Suppressor macrophage treated with lipopolysaccharide for 1 hour (primary cell): ENCODE measurements around the gene DUOXA2.
"Not testable (repeated sequence)": the region's sequence is repeated elsewhere in the genome, so short reads cannot be mapped to it uniquely, and the experiment has no call there.

Experiments used
- DNase-seq, 3 donors: peaks; one replicate each; pipeline ENCODE4 v3.0.0-alpha.2; 2020 to 2022

The DUOXA2 gene

GRCh38 chr15:45097466-45097865 is 16.7 kb upstream of the DUOXA2 start:
- DNase-seq = no peak

DNA sequence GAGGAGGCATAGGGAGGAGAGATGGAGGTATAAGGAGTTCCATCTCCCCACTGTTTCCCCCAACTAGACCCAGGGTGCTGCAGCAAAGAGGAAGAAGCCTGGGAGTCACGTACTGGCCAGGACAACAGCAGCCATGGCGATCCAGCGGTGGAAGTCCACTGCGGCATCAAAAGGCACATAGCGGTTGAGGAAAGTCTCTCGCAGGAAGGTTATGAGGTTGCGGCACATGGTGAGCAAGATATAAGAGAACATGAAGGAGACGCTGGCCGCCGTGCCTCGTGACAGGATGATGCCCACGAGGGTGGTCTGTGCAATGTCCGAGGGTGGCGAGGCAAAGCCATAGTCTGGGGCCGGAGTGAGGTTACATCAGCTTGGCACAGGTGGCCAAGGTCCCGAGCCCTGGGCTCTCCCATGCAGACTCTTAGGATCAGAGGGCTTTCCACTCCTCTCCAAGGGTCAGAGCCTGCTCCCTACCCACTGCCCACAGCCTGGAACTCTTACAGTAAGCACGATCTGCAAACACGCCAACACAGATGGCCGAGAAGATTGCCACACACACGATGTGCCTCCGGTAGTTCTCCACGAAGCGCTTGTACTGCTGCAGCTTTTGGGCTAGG is 14.5 kb upstream of the DUOXA2 start:
- DNase-seq = no peak

- no peak for DNase-seq
Observed at GRCh38 chr15:45100884-45101625, 13.1 kb upstream of the DUOXA2 start.

DNA sequence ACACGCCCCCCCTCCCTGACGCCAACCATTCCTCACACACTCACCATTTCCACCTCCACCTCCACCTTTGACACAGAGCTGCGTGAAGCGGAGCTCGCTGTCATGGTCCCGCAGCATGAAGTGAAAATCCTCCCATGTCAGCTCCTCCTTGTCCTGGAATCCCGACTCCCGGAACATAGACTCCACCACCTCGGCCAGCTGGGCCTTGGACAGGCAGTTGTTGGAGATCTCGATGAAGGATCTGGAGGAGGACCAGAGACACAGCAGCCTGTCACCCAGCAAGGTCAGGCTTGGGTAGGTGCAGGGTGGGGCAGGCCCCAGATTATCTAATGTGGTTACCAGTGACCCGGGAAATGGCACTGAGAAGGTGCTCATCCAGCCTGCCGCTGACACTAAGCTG is 12.4 kb upstream of the DUOXA2 start:
- DNase-seq = no peak

DNA sequence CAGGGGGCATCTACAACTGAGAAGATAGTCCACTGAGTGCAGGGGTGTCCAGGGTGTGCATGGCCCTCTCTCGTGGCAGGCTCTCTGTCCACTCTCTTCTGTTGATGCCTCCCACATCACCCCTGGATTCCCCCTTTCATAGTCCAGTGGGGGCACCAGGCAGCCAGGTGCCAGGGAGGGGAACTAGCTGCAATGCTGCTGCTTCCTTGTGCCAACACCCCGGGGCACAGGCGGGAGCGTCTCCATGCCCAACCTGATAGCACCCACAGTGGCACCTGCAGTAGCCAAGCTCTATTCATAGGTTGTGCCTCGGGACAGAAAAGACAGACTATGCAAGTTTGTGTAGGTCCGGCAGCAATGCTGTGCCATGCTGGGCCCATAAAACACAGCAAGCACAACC is 11.9 kb upstream of the DUOXA2 start:
- DNase-seq = no peak

- not testable (repeated sequence) for DNase-seq
Observed at GRCh38 chr15:45104170-45104569, 10.0 kb upstream of the DUOXA2 start.

GRCh38 chr15:45105586-45105985 is 8.5 kb upstream of the DUOXA2 start:
- no peak for DNase-seq

GRCh38 chr15:45106002-45106790 is 7.9 kb upstream of the DUOXA2 start:
- DNase-seq = no peak

- no peak for DNase-seq
Observed at GRCh38 chr15:45107941-45108630, 6.0 kb upstream of the DUOXA2 start.

DNA sequence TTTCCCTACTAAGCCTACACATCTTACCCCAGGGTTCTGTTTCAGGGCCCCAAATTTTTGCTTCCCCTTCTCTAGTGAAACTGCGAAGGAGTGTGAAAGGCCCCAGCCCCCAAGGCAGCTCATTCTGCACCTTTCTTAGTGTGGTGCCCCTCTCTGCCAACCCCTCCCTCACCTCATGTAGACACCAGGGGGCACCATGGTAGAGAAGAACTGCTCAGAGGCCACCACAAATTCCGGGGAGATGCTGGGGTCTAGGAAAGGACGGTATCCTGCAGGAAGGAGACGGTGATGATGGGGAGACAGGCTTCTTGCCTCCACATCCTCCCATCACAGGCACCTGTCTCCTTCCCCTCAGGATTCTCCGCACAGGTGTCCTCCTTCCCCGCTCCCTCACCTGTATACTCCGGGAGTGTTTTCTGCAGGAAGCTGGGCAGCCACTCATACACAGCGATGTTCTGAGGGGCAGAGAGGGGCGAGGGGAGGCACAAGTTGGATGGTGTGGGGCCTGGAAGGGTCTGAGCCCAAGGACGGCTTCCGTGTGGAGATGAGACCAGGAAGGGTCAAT is 3.8 kb upstream of the DUOXA2 start:
- no peak for DNase-seq

DNA sequence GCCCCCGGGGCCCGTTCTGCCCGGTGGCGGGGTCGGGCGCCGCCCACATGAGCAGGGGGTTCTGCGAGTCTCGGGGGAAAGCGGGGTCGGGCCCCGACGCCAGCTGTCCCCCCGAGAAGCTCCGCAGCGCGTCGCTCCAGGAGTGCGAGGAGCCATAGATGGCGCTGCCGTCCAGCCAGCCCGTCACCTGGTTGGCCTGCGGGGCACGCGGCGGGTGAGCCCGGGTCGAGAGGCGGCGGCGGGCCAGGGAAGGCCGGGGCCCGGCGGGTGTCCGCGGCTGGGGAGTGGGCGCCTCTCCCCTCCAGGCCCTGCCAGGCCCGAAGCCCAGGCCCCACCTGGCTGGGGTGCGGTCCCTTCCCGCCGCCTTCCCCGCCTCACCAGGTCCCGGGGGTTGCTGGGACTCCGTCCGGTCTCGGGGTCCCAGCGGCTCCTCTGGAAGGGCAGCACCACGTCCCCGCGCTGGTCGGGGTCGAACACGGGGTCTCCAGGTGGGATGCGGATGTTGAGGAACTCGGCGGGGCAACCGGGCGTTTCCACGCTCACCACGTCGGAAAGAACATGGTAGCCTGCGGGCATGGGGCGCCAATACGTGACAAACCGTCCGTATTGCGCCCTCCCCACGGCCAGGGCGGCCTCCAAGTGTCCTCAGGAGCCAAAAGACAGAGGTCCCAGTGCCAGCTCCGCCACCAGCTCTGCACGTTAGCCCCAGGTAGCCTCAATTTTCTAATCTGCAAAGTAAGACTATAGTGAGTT is 2.6 kb upstream of the DUOXA2 start:
- DNase-seq = no peak

- no peak for DNase-seq
Observed at GRCh38 chr15:45112143-45112590, 2.0 kb upstream of the DUOXA2 start.

DNA sequence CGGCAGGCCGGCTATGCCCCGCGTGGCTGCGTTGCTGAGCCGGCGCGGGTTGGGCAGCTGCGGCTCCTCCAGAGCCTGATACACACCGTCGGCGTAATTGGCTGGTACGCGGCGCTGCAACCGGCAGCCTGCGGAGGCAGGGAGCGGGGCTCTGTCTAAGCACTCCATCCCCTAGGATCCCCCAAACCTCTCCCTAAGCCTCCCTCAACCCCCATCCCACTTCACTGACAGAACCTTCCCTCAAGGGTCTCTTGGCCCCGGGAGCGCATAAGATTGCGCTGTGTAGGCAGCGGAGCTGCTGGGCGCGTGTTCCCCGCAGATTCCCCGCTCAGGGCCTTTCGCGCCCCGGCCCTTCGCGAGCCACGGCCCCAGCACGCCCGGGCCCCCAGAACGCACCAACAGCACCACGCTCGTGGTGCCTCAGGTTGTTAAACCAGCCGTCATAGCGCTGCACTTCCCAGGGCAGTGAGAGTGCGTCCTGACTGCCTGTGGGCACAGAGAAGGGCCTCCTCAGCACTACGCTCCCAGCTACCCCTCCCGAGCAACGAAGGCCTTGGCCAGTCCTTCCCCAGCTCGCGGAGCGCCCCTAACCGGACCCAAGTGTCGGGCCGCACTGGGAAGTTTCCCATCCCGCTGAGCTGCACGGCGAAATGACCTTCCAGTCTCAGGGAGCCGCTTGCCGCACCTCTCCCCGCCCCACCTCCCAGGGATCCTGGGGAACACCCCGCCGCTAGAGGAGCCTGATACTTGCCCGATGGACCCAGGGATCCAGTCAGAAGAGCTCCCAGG is 1.3 kb upstream of the DUOXA2 start:
- DNase-seq = no peak

- no peak for DNase-seq
Observed at GRCh38 chr15:45113380-45113990, 641 bp upstream of the DUOXA2 start.

DNA sequence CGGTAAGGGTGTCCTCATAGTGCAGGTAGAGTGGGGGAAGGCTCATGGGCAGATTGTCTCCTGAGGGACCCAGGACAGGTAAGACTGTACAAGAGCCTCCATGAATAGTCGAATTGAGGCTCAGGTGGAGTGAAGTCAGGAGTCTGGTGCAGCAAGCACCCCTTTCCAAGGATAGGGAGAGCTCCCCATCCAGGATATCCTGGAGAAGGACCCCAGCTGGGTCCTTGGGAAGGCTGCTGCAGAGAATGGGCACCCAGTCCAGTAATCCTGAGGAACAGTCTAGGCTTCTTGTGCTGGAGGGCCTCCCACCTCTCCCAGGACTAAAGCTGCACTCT is 592 bp downstream of the DUOXA2 start:
- no peak for DNase-seq

DNA sequence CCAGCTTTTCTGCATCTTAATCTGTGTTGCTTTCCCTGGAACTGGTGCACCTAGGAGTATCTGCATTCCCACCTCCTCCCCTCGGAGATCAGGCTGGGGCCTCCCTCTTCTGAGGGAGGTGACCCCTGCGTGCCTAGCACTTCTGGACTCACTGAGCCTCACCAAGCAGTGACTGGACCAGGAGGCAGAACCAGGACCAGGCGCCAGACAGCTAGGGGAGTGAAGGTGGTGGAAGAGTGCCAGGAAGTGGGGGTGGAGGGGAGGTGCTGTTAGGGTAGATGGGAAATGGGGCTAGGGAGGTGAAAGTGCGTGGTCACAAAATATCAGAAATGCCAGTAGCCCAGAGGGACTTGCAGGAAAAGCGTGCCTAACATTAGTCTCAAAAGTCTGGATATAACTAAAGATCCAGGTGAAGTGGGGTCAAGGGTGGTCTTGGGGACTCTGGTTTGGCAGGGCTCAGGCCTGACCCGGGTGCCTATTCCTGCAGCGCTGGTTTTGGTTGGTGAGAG is 1.2 kb downstream of the DUOXA2 start:
- no peak for DNase-seq

GRCh38 chr15:45116006-45116481 is 1.9 kb downstream of the DUOXA2 start:
- DNase-seq = no peak

GRCh38 chr15:45116482-45117307 is 2.6 kb downstream of the DUOXA2 start:
- peak in 1 of 3 donors; percentile 22 for DNase-seq

DNA sequence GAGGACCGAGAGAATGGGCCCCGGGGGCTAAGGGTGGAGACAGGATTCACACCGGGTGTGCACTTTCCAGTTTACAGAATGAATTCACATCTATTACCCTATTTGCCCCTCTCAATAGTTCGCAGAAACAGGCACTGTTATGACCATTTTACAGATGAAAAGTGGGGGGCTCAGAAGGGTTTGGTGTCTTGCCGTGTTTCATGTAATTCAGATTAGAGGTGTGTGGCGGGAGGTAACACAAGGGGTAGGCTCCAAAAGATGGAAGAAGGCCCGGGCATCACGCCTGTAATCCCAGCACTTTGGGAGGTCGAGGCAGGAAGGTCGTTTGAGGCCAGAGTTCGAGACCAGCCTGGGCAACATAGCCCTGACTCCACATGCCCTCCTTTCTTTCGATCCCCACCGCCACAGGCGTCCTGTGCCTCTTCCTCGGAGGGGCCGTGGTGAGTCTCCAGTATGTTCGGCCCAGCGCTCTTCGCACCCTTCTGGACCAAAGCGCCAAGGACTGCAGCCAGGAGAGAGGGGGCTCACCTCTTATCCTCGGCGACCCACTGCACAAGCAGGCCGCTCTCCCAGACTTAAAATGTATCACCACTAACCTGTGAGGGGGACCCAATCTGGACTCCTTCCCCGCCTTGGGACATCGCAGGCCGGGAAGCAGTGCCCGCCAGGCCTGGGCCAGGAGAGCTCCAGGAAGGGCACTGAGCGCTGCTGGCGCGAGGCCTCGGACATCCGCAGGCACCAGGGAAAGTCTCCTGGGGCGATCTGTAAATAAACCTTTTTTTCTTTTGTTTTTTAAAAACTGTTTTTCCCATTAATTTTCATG is 3.4 kb downstream of the DUOXA2 start:
- DNase-seq = no peak
